A549 (cell line): ENCODE data around the gene CFAP58. TPM values are rescaled to one million over a fixed set of nuclear protein-coding genes. Genes with fewer than 3 reads are reported as not detected.

Experiments used
- ATAC-seq, 2 experiments: fragments of 200-7000 bp in 1 of 2; fragments of >200 bp in 1 of 2; cut with Nextera tagmentation in 1 of 2; cut with Tn5 transposase in 1 of 2; 3 replicates each; pipeline versions ENCODE4 v1.8.0 to v1.9.1; 2018 to 2020; ENCODE audit warnings: mild to moderate bottlenecking in 1 of 2, moderate library complexity in 1 of 2
- CTCF ChIA-PET: fragments of 300-600 bp; sonication (Branson Sonifier 250); formaldehyde crosslinking; extraction: SDS; loops from one replicate; lab custom pipeline; 2021; ENCODE audit warnings: antibody characterized with exemption, inconsistent platforms; lab: Yijun Ruan, JAX
- POLR2A ChIA-PET: fragments of 350-600 bp; formaldehyde crosslinking; extraction: SDS; loops from one replicate; lab custom pipeline; 2021; ENCODE audit warnings: antibody characterized with exemption, inconsistent platforms; lab: Yijun Ruan, JAX
- DNase-seq, 2 experiments: peaks; one replicate each; pipeline versions ENCODE4 v3.0.0 to v3.0.0-alpha.2; 2011 to 2016; ENCODE audit warnings: low read depth in 1 of 2, low spot score in 1 of 2
- FAIRE-seq: peaks from 2 replicates; lab custom pipeline; 2011; peaks lifted over from hg19 to GRCh38; lab: Jason Lieb, UNC
- H3K27ac ChIP-seq, 2 experiments: fragments of >200 bp; sonication (Bioruptor Twin); formaldehyde crosslinking; 3 replicates each; pipeline ENCODE4 v1.5.1; 2016 to 2017
- H3K4me1 ChIP-seq: fragments of >200 bp; sonication (Bioruptor Twin); formaldehyde crosslinking; 3 replicates; pipeline ENCODE4 v1.6.1; 2016
- H3K4me2 ChIP-seq: fragments of >200 bp; sonication (Bioruptor Twin); formaldehyde crosslinking; 3 replicates; pipeline ENCODE4 v1.6.1; 2016
- H3K4me3 ChIP-seq: fragments of >200 bp; sonication (Bioruptor Twin); formaldehyde crosslinking; 3 replicates; pipeline ENCODE4 v1.5.1; 2016
- H3K9me3 ChIP-seq: fragments of >200 bp; sonication (Bioruptor Twin); formaldehyde crosslinking; 3 replicates; pipeline ENCODE4 v1.6.1; 2016
- CEBPB ChIP-seq, 2 experiments: fragments of >200 bp in 1 of 2; sonication (Bioruptor Twin) in 1 of 2; formaldehyde crosslinking in 1 of 2; IDR thresholded peaks; 2 replicates each; pipeline ENCODE4 v1.6.1; 2012 to 2016
- ESRRA ChIP-seq: fragments of 150-350 bp; IDR thresholded peaks from 2 replicates; pipeline ENCODE4 v1.6.1; 2014; ENCODE audit warnings: mild to moderate bottlenecking, low read length, borderline replicate concordance
- FOSL2 ChIP-seq, 2 experiments: fragments of 450-650 bp in 1 of 2; fragments of >200 bp in 1 of 2; sonication (Bioruptor Twin) in 1 of 2; formaldehyde crosslinking; IDR thresholded peaks; 2 replicates each; pipeline versions ENCODE4 v1.5.0 to v1.6.1; 2016 to 2020; ENCODE audit warnings: mild to moderate bottlenecking in 1 of 2, moderate library complexity in 1 of 2
- HEYL ChIP-seq: fragments of 250-450 bp; sonication (Bioruptor Pico); IDR thresholded peaks from 2 replicates; pipeline ENCODE4 v1.8.0; 2021; ENCODE audit warnings: mild to moderate bottlenecking, moderate library complexity
- HOXB5 ChIP-seq: fragments of 250-450 bp; sonication (Bioruptor Pico); IDR thresholded peaks from 2 replicates; pipeline ENCODE4 v1.5.0; 2020; ENCODE audit warnings: mild to moderate bottlenecking, moderate library complexity
- JUNB ChIP-seq: fragments of >200 bp; sonication (Bioruptor Twin); formaldehyde crosslinking; IDR thresholded peaks from 2 replicates; pipeline ENCODE4 v1.6.1; 2016
- KDM5A ChIP-seq: fragments of 200-600 bp; sonication (generic); IDR thresholded peaks from 2 replicates; pipeline ENCODE4 v1.6.1; 2016; ENCODE audit warnings: antibody characterized with exemption, mild to moderate bottlenecking
- MAZ ChIP-seq: fragments of 150-350 bp; IDR thresholded peaks from 2 replicates; pipeline ENCODE4 v1.6.1; 2014; ENCODE audit warnings: antibody characterized with exemption, low read depth, low read length, borderline replicate concordance
- RAD21 ChIP-seq, 2 experiments: fragments of >200 bp in 1 of 2; sonication (Bioruptor Twin) in 1 of 2; formaldehyde crosslinking in 1 of 2; IDR thresholded peaks in 1 of 2; conservative IDR thresholded peaks in 1 of 2; 2 replicates in 1 of 2; 3 replicates in 1 of 2; pipeline ENCODE4 v1.6.1; 2012 to 2018; ENCODE audit warnings: inconsistent platforms in 1 of 2
- RNF2 ChIP-seq: fragments of 200-600 bp; sonication (generic); IDR thresholded peaks from 2 replicates; pipeline ENCODE4 v1.6.1; 2016; ENCODE audit warnings: low read depth, mild to moderate bottlenecking, antibody characterized with exemption, moderate library complexity, borderline replicate concordance
- TFCP2L1 ChIP-seq: fragments of 250-450 bp; sonication (Bioruptor Pico); IDR thresholded peaks from 2 replicates; pipeline ENCODE4 v1.5.0; 2021; ENCODE audit warnings: mild to moderate bottlenecking
- ZC3H11A ChIP-seq: fragments of 450-650 bp; IDR thresholded peaks from 2 replicates; pipeline ENCODE4 v1.6.1; 2014; ENCODE audit warnings: antibody characterized with exemption, mild to moderate bottlenecking
- ZNF302 ChIP-seq: fragments of 250-450 bp; sonication (Bioruptor Pico); IDR thresholded peaks from 2 replicates; pipeline ENCODE4 v1.9.0; 2021; ENCODE audit warnings: inconsistent platforms, mild to moderate bottlenecking, moderate library complexity
- WGBS: methylation state at CpG from one replicate; pipeline ENCODE4 v1.1.6; 2017; ENCODE audit errors: missing lambda C conversion rate; 5-methylcytosine and 5-hydroxymethylcytosine counted together
- polyA plus RNA-seq, 4 experiments: library from polyadenylated mRNA; depleted of rRNA in 3 of 4; stranded (reverse); fragments of >200 nt; fragmentation: RNase III in 1 of 4; extraction: RNeasy Plus Mini Kit Qiagen cat#74134 plus additional on column Dnase treatment in 1 of 4; gene quantifications; 2 replicates in 3 of 4; 3 replicates in 1 of 4; pipeline ENCODE4 v1.2.3, GENCODE V29; 2011 to 2017
- TF ChIP-seq, protein P1 (sequence below): fragments of 200-600 bp; sonication (generic); IDR thresholded peaks from 2 replicates; pipeline ENCODE4 v1.6.1; 2016; ENCODE audit warnings: antibody characterized with exemption, mild to moderate bottlenecking, moderate library complexity
- TF ChIP-seq, protein P2 (sequence below): fragments of 250-450 bp; sonication (Bioruptor Pico); IDR thresholded peaks from 2 replicates; pipeline ENCODE4 v1.5.0; 2020; ENCODE audit warnings: low read depth, mild to moderate bottlenecking, moderate library complexity
- TF ChIP-seq, protein P3 (sequence below): IDR thresholded peaks from 2 replicates; pipeline ENCODE4 v1.6.1; 2012

The CFAP58 gene
- polyA plus RNA-seq, 2 of the 4 experiments (the other 2 are of a cell fraction), result 0.22 to 0.25 TPM

DNA sequence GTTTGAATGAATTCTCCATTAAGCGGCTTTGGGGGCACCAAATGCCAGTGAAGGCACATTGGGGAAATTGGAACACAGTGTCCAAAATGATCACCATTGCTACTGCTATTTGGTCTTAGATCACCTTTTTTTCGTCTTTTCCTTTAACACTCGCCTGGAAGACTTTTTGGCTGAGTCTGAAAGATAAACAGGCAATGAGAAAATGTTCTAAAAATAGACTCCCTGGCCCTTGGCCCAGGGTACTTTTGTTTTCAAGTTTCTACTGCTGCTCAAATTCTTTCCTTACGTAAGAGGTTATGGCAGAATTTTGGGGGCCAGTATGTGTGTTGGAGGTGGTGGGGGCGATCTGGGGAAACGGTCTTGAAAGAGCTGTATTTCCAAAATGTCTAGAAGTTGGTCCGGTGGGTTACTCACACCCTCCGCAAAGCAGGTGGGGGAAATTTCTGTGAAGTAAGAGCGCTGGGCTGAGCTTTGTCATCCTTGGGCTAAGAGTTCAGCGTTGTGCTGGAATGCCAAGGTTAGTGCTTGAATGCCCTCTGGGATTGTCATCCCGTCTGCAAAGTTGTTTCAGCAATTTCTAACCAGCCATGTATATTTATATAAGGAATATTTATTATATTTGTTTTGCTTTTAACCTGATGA is 14.0 kb upstream of the CFAP58 start:
- WGBS, result 21% methylated on average over 11 of the region's 11 CpGs
- ATAC-seq (peak in 1 of 2 experiments; percentile 17; a peak in 2 of 6 replicates), DNase-seq (peak in 1 of 2 experiments; percentile 42), FAIRE-seq (no peak)
- TF ChIP-seq FOSL2 (IDR thresholded peaks at IDR 0.05) (no peak), FOSL2 (CRISPR knock-in tag; IDR thresholded peaks at IDR 0.05) (0 out of 2 replicates have a peak, but pooled peaks have one; percentile 12), ESRRA (0 out of 2 replicates have a peak, but pooled peaks have one; percentile 23), ZNF302 (CRISPR knock-in tag) (no peak)
- TF ChIP-seq, protein P1, sequence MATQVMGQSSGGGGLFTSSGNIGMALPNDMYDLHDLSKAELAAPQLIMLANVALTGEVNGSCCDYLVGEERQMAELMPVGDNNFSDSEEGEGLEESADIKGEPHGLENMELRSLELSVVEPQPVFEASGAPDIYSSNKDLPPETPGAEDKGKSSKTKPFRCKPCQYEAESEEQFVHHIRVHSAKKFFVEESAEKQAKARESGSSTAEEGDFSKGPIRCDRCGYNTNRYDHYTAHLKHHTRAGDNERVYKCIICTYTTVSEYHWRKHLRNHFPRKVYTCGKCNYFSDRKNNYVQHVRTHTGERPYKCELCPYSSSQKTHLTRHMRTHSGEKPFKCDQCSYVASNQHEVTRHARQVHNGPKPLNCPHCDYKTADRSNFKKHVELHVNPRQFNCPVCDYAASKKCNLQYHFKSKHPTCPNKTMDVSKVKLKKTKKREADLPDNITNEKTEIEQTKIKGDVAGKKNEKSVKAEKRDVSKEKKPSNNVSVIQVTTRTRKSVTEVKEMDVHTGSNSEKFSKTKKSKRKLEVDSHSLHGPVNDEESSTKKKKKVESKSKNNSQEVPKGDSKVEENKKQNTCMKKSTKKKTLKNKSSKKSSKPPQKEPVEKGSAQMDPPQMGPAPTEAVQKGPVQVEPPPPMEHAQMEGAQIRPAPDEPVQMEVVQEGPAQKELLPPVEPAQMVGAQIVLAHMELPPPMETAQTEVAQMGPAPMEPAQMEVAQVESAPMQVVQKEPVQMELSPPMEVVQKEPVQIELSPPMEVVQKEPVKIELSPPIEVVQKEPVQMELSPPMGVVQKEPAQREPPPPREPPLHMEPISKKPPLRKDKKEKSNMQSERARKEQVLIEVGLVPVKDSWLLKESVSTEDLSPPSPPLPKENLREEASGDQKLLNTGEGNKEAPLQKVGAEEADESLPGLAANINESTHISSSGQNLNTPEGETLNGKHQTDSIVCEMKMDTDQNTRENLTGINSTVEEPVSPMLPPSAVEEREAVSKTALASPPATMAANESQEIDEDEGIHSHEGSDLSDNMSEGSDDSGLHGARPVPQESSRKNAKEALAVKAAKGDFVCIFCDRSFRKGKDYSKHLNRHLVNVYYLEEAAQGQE, result no peak
- TF ChIP-seq, protein P2, sequence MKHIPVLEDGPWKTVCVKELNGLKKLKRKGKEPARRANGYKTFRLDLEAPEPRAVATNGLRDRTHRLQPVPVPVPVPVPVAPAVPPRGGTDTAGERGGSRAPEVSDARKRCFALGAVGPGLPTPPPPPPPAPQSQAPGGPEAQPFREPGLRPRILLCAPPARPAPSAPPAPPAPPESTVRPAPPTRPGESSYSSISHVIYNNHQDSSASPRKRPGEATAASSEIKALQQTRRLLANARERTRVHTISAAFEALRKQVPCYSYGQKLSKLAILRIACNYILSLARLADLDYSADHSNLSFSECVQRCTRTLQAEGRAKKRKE, result no peak
- CTCF ChIA-PET, result interaction anchor here (0.6 to 7.4 kb wide), 9 partner anchors 10 to 370 kb away, joined by 3 to 67 read pairs (median 14); partner anchors contain the start of gene CFAP58
- H3K4me1 ChIP-seq, result peaks cover 30% of the 10 kb centered on the region
- peak overlapping the region; percentile 88 for H3K4me2 ChIP-seq
- peak overlapping the region; percentile 67 for H3K4me3 ChIP-seq
- H3K27ac ChIP-seq, result peak overlapping the region; percentile 85 to 93
- POLR2A ChIA-PET, result interaction anchor here (2.4 to 2.5 kb wide), 2 partner anchors 34 to 218 kb away, joined by 8 to 14 read pairs; partner anchors contain the start of gene SFR1
- no peaks in the 10 kb centered on the region for H3K9me3 ChIP-seq

DNA sequence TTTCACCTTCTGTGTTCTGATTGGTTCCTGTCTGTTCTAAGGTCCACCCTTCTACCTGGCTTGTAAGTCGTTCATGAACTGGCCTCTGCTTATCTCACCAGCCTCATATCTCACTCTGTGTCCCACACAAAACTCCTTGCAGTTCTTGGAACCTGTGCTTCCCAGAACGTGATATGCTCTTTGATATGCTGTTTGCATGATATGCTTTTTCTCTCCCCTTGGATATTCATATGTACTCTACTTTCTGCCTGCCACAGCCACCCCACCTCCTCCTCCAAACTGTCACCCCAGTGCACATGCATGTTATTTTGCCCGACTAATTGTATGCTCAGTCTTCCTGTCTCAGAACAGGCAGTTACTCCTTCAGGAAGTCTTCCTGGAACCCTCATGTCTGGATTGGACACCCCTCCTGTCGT is 13.5 kb upstream of the CFAP58 start:
- POLR2A ChIA-PET, result no interaction called here
- H3K4me2 ChIP-seq, result peak overlapping the region; percentile 88
- no peak for FAIRE-seq
- peak overlapping the region in 1 of 2 experiments; percentile 42; a peak in 2 of 6 replicates for H3K27ac ChIP-seq
- no peak overlapping the region for H3K4me3 ChIP-seq
- no peak for ATAC-seq
- H3K9me3 ChIP-seq, result no peaks in the 10 kb centered on the region
- peaks cover 30% of the 10 kb centered on the region for H3K4me1 ChIP-seq
- CTCF ChIA-PET, result interaction anchor here (1.5 to 7.4 kb wide), 8 partner anchors 10 to 49 kb away, joined by 6 to 67 read pairs (median 14); partner anchors contain the start of gene CFAP58
- 44% methylated on average over 4 of the region's 4 CpGs for WGBS
- TF ChIP-seq ZC3H11A, result no peak
- no peak for TF ChIP-seq HEYL
- no peak for TF ChIP-seq TFCP2L1 (CRISPR knock-in tag)
- TF ChIP-seq RAD21 (conservative IDR thresholded peaks at IDR 0.05 in 1 of 2, IDR thresholded peaks at IDR 0.05 in 1 of 2), result no peak
- TF ChIP-seq, protein P2, result no peak
- TF ChIP-seq FOSL2 (IDR thresholded peaks at IDR 0.05), result no peak
- no peak for TF ChIP-seq FOSL2 (CRISPR knock-in tag; IDR thresholded peaks at IDR 0.05)
- TF ChIP-seq JUNB, result no peak
- TF ChIP-seq KDM5A, result no peak
- TF ChIP-seq, protein P3, sequence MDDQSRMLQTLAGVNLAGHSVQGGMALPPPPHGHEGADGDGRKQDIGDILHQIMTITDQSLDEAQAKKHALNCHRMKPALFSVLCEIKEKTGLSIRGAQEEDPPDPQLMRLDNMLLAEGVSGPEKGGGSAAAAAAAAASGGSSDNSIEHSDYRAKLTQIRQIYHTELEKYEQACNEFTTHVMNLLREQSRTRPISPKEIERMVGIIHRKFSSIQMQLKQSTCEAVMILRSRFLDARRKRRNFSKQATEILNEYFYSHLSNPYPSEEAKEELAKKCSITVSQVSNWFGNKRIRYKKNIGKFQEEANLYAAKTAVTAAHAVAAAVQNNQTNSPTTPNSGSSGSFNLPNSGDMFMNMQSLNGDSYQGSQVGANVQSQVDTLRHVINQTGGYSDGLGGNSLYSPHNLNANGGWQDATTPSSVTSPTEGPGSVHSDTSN, result no peak
- TF ChIP-seq HOXB5, result no peak
- TF ChIP-seq CEBPB (IDR thresholded peaks at IDR 0.05), result no peak
- no peak for TF ChIP-seq RNF2
- TF ChIP-seq MAZ, result no peak
- TF ChIP-seq, all 56 proteins: peak for 0
- no peak for DNase-seq
